SK-N-MC (cell line): ENCODE results near the gene ASCC2.

Experiments
- EZH2 ChIP-seq: fragments of 200-600 bp; sonication (generic); IDR thresholded peaks from one replicate; pipeline ENCODE4 v1.6.1; 2017; ENCODE audit warnings: antibody characterized with exemption
- POLR2AphosphoS5 ChIP-seq: IDR thresholded peaks from 2 replicates; pipeline ENCODE4 v1.6.1; 2012; ENCODE audit warnings: mild to moderate bottlenecking, low read depth, low read length, borderline replicate concordance

DNA sequence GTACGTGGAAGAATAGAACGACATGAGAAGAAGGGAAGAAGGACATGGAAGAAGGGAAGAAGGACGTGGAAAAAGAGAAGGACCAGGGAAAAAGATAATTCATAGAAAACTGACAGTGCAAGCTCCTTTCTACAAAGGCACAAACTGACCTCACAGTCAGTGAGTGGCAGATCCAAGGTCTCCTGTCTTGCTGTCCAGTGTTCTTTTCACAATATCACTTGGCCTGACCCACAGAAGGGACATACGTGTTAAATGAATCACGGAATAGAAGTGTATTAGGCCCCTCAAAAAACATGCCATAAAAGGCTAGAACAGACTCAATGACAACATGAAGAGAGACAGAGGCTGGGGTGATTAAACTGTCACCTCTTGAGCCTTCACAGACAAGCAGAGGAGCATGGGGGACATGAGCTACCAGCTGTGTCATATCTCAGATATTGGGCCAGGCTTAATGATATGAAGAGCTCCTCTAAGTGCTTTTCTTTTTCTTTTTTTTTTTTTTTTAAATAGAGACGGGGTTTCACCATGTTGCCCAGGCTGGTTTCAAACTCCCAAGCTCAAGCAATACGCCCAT lies 4.6 kb downstream of the ASCC2 start:
- TF ChIP-seq POLR2AphosphoS5: no peak
- TF ChIP-seq EZH2: no peak
